ENCODE results near the gene SCPEP1. TPM values are rescaled to one million over a fixed set of nuclear protein-coding genes. Genes with fewer than 3 reads are reported as not detected.

The SCPEP1 gene
- total RNA-seq, 1 experiment from 2014 or later = 29.6 TPM

- Histone ChIP-seq H4K5ac (ENCODE audit: insufficient read length, low read depth, low read length) (no peak overlapping the region), H3K18ac (ENCODE audit: insufficient read length, low read depth, low read length) (no peak overlapping the region), H3K14ac (ENCODE audit: insufficient read depth, low read length) (no peak overlapping the region), H3K27ac (ENCODE audit: insufficient read length, low read depth, low read length) (no peak overlapping the region), H3K4me2 (ENCODE audit: insufficient read depth, insufficient read length, low read length) (no peak overlapping the region), H3K27me3 (ENCODE audit: insufficient read depth, low read length) (no peaks in the 10 kb centered on the region), H2BK20ac (ENCODE audit: low read depth, low read length, poor library complexity, severe bottlenecking) (no peak overlapping the region), H3T11ph (ENCODE audit: low read length) (no peak overlapping the region), H2BK15ac (ENCODE audit: low read depth, low read length) (no peak overlapping the region), H3K56ac (ENCODE audit: insufficient read length, low read depth, low read length) (no peak overlapping the region), H4K20me1 (ENCODE audit: control insufficient read depth, insufficient read depth, insufficient read length) (no peaks in the 10 kb centered on the region), H3K4me1 (ENCODE audit: insufficient read depth, low read length) (no peaks in the 10 kb centered on the region), H2AK5ac (ENCODE audit: insufficient read length, low read length) (no peak overlapping the region), H3K4ac (ENCODE audit: low read depth, low read length) (no peak overlapping the region), H2BK12ac (ENCODE audit: insufficient read length, low read depth, low read length) (no peak overlapping the region), H2BK5ac (ENCODE audit: insufficient read length, low read length) (no peak overlapping the region), H4K8ac (replicated peaks; ENCODE audit: insufficient read length, low read depth, low read length) (no peak overlapping the region), H4K91ac (ENCODE audit: insufficient read length, low read depth, low read length) (no peak overlapping the region), H3K79me2 (ENCODE audit: insufficient read depth, low read length) (no peaks in the 10 kb centered on the region), H3K9ac (ENCODE audit: extremely low read depth, insufficient read length, low read length) (no peak overlapping the region), H3K23ac (ENCODE audit: insufficient read length, low read depth, low read length) (no peak overlapping the region), H3K23me2 (ENCODE audit: insufficient read length, low read depth, low read length, poor library complexity, severe bottlenecking) (no peaks in the 10 kb centered on the region), H2BK120ac (ENCODE audit: low read depth, low read length, poor library complexity, severe bottlenecking) (no peak overlapping the region), H2AFZ (ENCODE audit: low read length) (no peak overlapping the region), H3K79me1 (ENCODE audit: insufficient read depth, low read depth, low read length, poor library complexity, severe bottlenecking) (no peaks in the 10 kb centered on the region), H3K9me3 (ENCODE audit: control insufficient read depth, low read depth, low read length) (no peaks in the 10 kb centered on the region)
- WGBS (ENCODE audit: extremely low coverage, insufficient read length, low lambda C conversion rate) = no CpG with 5 or more reads among the region's 7 CpGs
- Mint-ChIP-seq H3K27ac (no peak overlapping the region), H3K4me1 (peaks cover 21 to 22% of the 10 kb centered on the region in 2 experiments), H3K4me3 (no peak overlapping the region), H3K27me3 (ENCODE audit: low read depth) (peaks cover 3% of the 10 kb centered on the region; the same call in 1 of the 2 replicates), H3K9me3 (peaks cover 28 to 31% of the 10 kb centered on the region in 2 experiments), H3K36me3 (ENCODE audit: insufficient read depth in 1 of 3, low read depth in 3 of 3) (peaks cover 3 to 23% (median 5%) of the 10 kb centered on the region in 3 experiments; a peak in 6 of 7 replicates)
- DNase-seq = no peak
- TF ChIP-seq CTCF (conservative IDR thresholded peaks at IDR 0.05) = no peak
These were observed 5.7 kb upstream of the SCPEP1 start for GRCh38 chr17:56972111-56972730.
